GM12878 (cell line): ENCODE data around the gene PILRB. TPM values are rescaled to one million over a fixed set of nuclear protein-coding genes. Genes with fewer than 3 reads are reported as not detected.

Source experiments
- BCLAF1 ChIP-seq: fragments of 450-650 bp; IDR thresholded peaks from 2 replicates; pipeline ENCODE4 v1.6.1; 2017; ENCODE audit warnings: antibody characterized with exemption, mild to moderate bottlenecking, moderate library complexity
- CBX5 ChIP-seq: sonication (generic); IDR thresholded peaks from 2 replicates; pipeline ENCODE4 v1.6.1; 2016; ENCODE audit warnings: low read depth, moderate library complexity, mild to moderate bottlenecking, inconsistent platforms
- CUX1 ChIP-seq: IDR thresholded peaks from 2 replicates; pipeline ENCODE4 v1.6.1; 2012; ENCODE audit warnings: improper control_type of control experiment, low read depth, low read length; ENCODE audit not compliant: insufficient replicate concordance
- EGR1 ChIP-seq, 2 experiments: IDR thresholded peaks; 1 replicate in 1 of 2; 2 replicates in 1 of 2; pipeline ENCODE4 v1.6.1; 2011 to 2012; ENCODE audit warnings: low read depth in 2 of 2, low read length in 2 of 2, borderline replicate concordance in 1 of 2, mild to moderate bottlenecking in 1 of 2, moderate library complexity in 1 of 2
- EP300 ChIP-seq, 2 experiments: fragments of 150-350 bp in 1 of 2; IDR thresholded peaks; 2 replicates each; pipeline ENCODE4 v1.6.1; 2011 to 2012; ENCODE audit warnings: low read depth in 2 of 2, low read length in 2 of 2, borderline replicate concordance in 1 of 2, improper control_type of control experiment in 1 of 2, inconsistent platforms in 1 of 2; ENCODE audit not compliant: control insufficient read depth in 1 of 2
- GATAD2B ChIP-seq: fragments of 450-650 bp; conservative IDR thresholded peaks from 2 replicates; pipeline ENCODE4 v1.6.1; 2017; ENCODE audit warnings: low read depth, mild to moderate bottlenecking, moderate library complexity
- HDGF ChIP-seq: fragments of 450-650 bp; IDR thresholded peaks from 2 replicates; pipeline ENCODE4 v1.6.1; 2016; ENCODE audit warnings: antibody characterized with exemption
- IKZF2 ChIP-seq, 2 experiments: fragments of 450-650 bp; IDR thresholded peaks; 2 replicates each; pipeline ENCODE4 v1.6.1; 2017; ENCODE audit warnings: mild to moderate bottlenecking in 2 of 2, moderate library complexity in 2 of 2
- KLF5 ChIP-seq: fragments of 450-650 bp; IDR thresholded peaks from 2 replicates; pipeline ENCODE4 v1.6.1; 2014; ENCODE audit warnings: mild to moderate bottlenecking; ENCODE audit not compliant: partially characterized antibody
- MLLT1 ChIP-seq: fragments of 450-650 bp; IDR thresholded peaks from 2 replicates; pipeline ENCODE4 v1.6.1; 2016; ENCODE audit warnings: mild to moderate bottlenecking
- MYB ChIP-seq: fragments of 150-350 bp; IDR thresholded peaks from 2 replicates; pipeline ENCODE4 v1.6.1; 2014; ENCODE audit warnings: mild to moderate bottlenecking, low read depth, low read length, borderline replicate concordance
- NFIC ChIP-seq: IDR thresholded peaks from 2 replicates; pipeline ENCODE4 v1.6.1; 2012; ENCODE audit warnings: low read depth, mild to moderate bottlenecking, inconsistent platforms, low read length, moderate library complexity
- NFXL1 ChIP-seq: fragments of 450-650 bp; IDR thresholded peaks from 2 replicates; pipeline ENCODE4 v1.6.1; 2017; ENCODE audit warnings: antibody characterized with exemption, mild to moderate bottlenecking, borderline replicate concordance
- RCOR1 ChIP-seq: conservative IDR thresholded peaks from 2 replicates; pipeline ENCODE4 v1.6.1; 2012; ENCODE audit warnings: low read depth, low read length, improper control_type of control experiment
- SMAD5 ChIP-seq: IDR thresholded peaks from 2 replicates; pipeline ENCODE4 v1.6.1; 2016; ENCODE audit warnings: antibody characterized with exemption, low read depth
- SMC3 ChIP-seq: IDR thresholded peaks from 2 replicates; pipeline ENCODE4 v1.6.1; 2011; ENCODE audit warnings: low read length, improper control_type of control experiment, borderline replicate concordance
- SREBF2 ChIP-seq: IDR thresholded peaks from 2 replicates; pipeline ENCODE4 v1.6.1; 2012; ENCODE audit warnings: mild to moderate bottlenecking, low read length
- ZNF207 ChIP-seq: fragments of 450-650 bp; IDR thresholded peaks from 2 replicates; pipeline ENCODE4 v1.6.1; 2014; ENCODE audit warnings: antibody characterized with exemption, mild to moderate bottlenecking, borderline replicate concordance
- ZNF274 ChIP-seq: IDR thresholded peaks from one replicate; pipeline ENCODE4 v1.8.0; 2011; ENCODE audit not compliant: insufficient read length, insufficient read depth
- ZNF384 ChIP-seq: IDR thresholded peaks from 2 replicates; pipeline ENCODE4 v1.6.1; 2012; ENCODE audit warnings: low read depth, mild to moderate bottlenecking, low read length, improper control_type of control experiment, borderline replicate concordance
- polyA plus RNA-seq, 11 experiments: library from polyadenylated mRNA; depleted of rRNA in 4 of 11; unstranded in 6 of 11; stranded (reverse) in 5 of 11; fragments of >200 nt; fragmentation: Nextera tagmentation in 4 of 11; fragmentation: Illumina TruSeq in 1 of 11; extraction: Ambion mirVana in 4 of 11; extraction: Trizol in 1 of 11; gene quantifications; 1 replicate in 1 of 11; 2 replicates in 10 of 11; pipeline versions ENCODE4 v1.2.1 to v1.2.3, GENCODE V29; 2011 to 2016; ENCODE audit warnings: inconsistent platforms in 2 of 11, missing spikeins in 2 of 11, low read depth in 1 of 11
- total RNA-seq, 4 experiments: library from RNA; depleted of rRNA in 3 of 4; stranded (reverse); fragments of >200 nt in 3 of 4; fragmentation: Illumina TruSeq in 1 of 4; extraction: Trizol in 1 of 4; gene quantifications; 2 replicates each; pipeline versions ENCODE4 v1.2.1 to v1.2.3, GENCODE V29; 2013 to 2021

Gene PILRB
- total and polyA plus RNA-seq, 10 of the 15 experiments (the other 5 are each of a cell fraction or from before 2014, with no cell fraction given): 2.6 to 50.3 (median 22.0) TPM

- no peak for TF ChIP-seq SMC3
- no peak for TF ChIP-seq NFIC
- no peak for TF ChIP-seq SREBF2
- no peak for TF ChIP-seq ZNF384
- no peak for TF ChIP-seq ZNF274
- TF ChIP-seq HDGF: no peak
- no peak for TF ChIP-seq BCLAF1
- TF ChIP-seq SMAD5: peak; percentile 17; the same call in 1 of the 2 replicates
- TF ChIP-seq KLF5: no peak
- TF ChIP-seq RCOR1: no peak
- TF ChIP-seq EGR1 (IDR thresholded peaks at IDR 0.05; ENCODE audit: borderline replicate concordance in 1 of 2, low read depth in 2 of 2, low read length in 2 of 2): no peak
- TF ChIP-seq ZNF207: no peak
- TF ChIP-seq IKZF2 (IDR thresholded peaks at IDR 0.05): no peak
- TF ChIP-seq NFXL1: no peak
- no peak for TF ChIP-seq GATAD2B
- no peak for TF ChIP-seq EP300 (IDR thresholded peaks at IDR 0.05; ENCODE audit: borderline replicate concordance in 1 of 2, control insufficient read depth in 1 of 2, low read depth in 2 of 2, low read length in 2 of 2)
- TF ChIP-seq MYB: no peak
- TF ChIP-seq CBX5: no peak
- no peak for TF ChIP-seq MLLT1
- no peak for TF ChIP-seq CUX1
Measured at GRCh38 chr7:100367676-100368613, 10.0 kb downstream of the PILRB start (continued).
